GM19193 (cell line): ENCODE results near the gene KATNB1.

Experiments used
- POLR2A ChIP-seq: IDR thresholded peaks from 4 replicates; pipeline ENCODE4 v1.6.1; 2011; ENCODE audit not compliant: insufficient read depth, insufficient read length; ENCODE audit errors: extremely low read depth

KATNB1 gene

GRCh38 chr16:57743886-57744641, 8.5 kb downstream of the KATNB1 start:
- TF ChIP-seq POLR2A, result no peak

DNA sequence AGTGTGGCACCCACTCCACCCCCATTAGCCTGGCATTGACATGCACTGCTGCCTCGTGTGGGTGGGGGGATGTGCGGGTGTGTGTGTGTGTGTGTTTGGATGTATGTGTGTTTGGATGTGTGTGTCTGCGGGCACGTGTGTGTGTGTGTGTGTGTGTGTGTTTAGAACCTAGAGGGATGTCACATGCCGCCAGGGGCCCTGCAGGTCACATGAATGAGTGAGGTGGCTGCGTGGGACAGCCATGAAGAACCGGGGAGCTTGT, 9.0 kb downstream of the KATNB1 start:
- TF ChIP-seq POLR2A, result no peak

DNA sequence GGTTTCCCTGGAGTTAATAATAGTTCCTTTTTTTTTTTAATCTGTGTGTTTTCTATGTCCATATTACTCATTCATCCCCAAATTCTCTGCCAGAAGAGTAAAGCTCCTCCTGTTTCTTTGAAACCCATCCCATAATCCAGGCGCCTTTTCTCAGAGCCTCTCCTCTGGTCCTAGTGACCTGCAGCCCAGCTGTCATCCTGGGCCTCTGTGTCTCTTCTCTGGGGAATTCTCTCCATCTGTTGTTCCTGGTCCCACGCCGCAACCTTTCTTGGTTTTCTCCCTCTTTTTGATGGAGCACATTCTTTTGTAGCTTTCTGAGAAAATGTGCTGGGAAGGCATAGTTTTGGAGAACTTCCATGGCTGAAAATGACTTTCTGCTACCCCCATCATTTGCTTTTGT, 10.2 kb downstream of the KATNB1 start:
- TF ChIP-seq POLR2A, result no peak

- no peak for TF ChIP-seq POLR2A
Observed at GRCh38 chr16:57747091-57747490, 11.5 kb downstream of the KATNB1 start.

- TF ChIP-seq POLR2A, result no peak
Observed at GRCh38 chr16:57747496-57747895, 11.9 kb downstream of the KATNB1 start.

GRCh38 chr16:57747996-57748395, 12.4 kb downstream of the KATNB1 start:
- no peak for TF ChIP-seq POLR2A

DNA sequence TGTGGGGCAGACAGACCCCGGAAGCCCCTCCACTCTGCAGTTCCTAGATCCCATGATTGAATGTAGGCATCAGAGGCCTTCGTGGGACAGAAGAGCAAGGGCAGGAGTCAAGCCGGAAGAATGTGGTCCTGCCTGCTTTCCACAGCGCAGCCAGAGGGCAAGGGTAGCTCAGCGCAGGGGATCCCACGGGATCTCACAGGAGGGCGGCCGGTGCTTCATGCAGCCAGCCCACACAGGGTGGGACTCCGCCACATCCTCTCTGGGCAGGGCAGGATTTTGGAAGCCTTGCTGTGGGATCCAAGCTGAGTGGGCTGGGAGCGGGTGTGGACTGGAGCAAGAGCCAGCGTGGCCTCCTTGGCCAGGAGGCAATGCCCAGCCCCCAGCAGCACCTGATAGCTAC, 13.0 kb downstream of the KATNB1 start:
- no peak for TF ChIP-seq POLR2A

GRCh38 chr16:57749101-57749692, 13.6 kb downstream of the KATNB1 start:
- TF ChIP-seq POLR2A, result no peak

- TF ChIP-seq POLR2A, result no peak
Observed at GRCh38 chr16:57749856-57750452, 14.4 kb downstream of the KATNB1 start.

GRCh38 chr16:57750796-57751538, 15.4 kb downstream of the KATNB1 start:
- no peak for TF ChIP-seq POLR2A

DNA sequence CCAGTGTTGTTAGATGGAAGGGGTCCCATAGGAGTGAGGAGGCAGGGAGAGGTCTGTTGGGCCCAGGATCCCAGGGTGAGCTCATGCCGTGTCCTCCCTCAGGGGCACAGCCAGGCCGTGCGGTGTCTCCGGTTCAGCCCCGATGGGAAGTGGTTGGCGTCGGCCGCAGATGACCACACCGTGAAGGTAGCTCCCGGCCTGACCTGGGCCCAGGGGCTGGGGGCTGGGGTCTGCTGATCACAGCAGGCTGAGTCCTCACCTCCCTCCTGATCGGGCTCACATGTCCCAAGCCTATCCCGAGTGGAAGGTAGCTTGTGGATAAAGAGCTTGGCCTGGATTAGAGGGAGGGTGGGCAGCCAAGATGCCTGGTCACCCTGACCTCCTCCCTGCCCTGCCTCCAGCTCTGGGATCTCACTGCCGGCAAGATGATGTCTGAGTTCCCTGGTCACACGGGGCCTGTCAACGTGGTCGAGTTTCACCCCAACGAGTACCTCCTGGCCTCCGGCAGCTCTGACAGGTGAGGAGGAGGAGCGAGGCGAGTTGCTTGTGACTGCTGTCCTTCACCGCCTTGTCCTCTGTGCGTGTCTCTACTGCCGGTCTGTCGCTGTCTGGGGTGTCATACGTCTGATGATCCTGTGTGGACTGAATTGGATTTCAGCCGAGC, 16.1 kb downstream of the KATNB1 start:
- no peak for TF ChIP-seq POLR2A

GRCh38 chr16:57752203-57752580, 16.6 kb downstream of the KATNB1 start:
- no peak for TF ChIP-seq POLR2A

GRCh38 chr16:57752581-57753447, 17.2 kb downstream of the KATNB1 start:
- no peak for TF ChIP-seq POLR2A

GRCh38 chr16:57753448-57754353, 18.1 kb downstream of the KATNB1 start:
- no peak for TF ChIP-seq POLR2A
